ENCODE results near the gene PPP2R2B.

Gene PPP2R2B

GRCh38 chr5:146533260-146533857 lies 345.2 kb downstream of the PPP2R2B start:
- peak; percentile 36 for DNase-seq

Measured in NCI-H1105 (cell line).